Gastroesophageal sphincter (tissue), 4 donors: ENCODE measurements around the gene PRDM15. TPM values are rescaled to one million over a fixed set of nuclear protein-coding genes. Genes with fewer than 3 reads are reported as not detected.

ENCODE experiments used
- ATAC-seq: fragments of 150-250 bp; one replicate; pipeline ENCODE4 v1.9.1; 2016; ENCODE audit warnings: mild to moderate bottlenecking, moderate library complexity
- H3K27ac ChIP-seq, 4 donors: fragments of 200-600 bp; sonication (generic) in 3 of 4; 1 replicate in 3 of 4; 2 replicates in 1 of 4; pipeline ENCODE4 v1.5.1; 2016 to 2019
- H3K27me3 ChIP-seq: fragments of 200-600 bp; sonication (generic); one replicate; pipeline ENCODE4 v1.5.1; 2019
- H3K36me3 ChIP-seq, 2 donors: fragments of 200-600 bp; sonication (generic); one replicate each; pipeline ENCODE4 v1.5.1; 2019; ENCODE audit warnings: control low read depth in 1 of 2
- H3K4me1 ChIP-seq, 3 donors: fragments of 200-600 bp; sonication (generic); 1 replicate in 2 of 3; 2 replicates in 1 of 3; pipeline ENCODE4 v1.5.1; 2016 to 2019; ENCODE audit warnings: control low read depth in 2 of 3
- H3K4me3 ChIP-seq, 2 donors: fragments of 200-600 bp; sonication (generic); one replicate each; pipeline ENCODE4 v1.5.1; 2019; ENCODE audit warnings: mild to moderate bottlenecking in 1 of 2, moderate library complexity in 1 of 2
- H3K9me3 ChIP-seq, 3 donors: fragments of 200-600 bp; sonication (generic); one replicate each; pipeline ENCODE4 v1.5.1; 2017 to 2019; ENCODE audit warnings: control low read depth in 2 of 3
- EP300 ChIP-seq: sonication (generic); formaldehyde crosslinking; IDR thresholded peaks from one replicate; pipeline ENCODE4 v1.6.1; 2017; ENCODE audit warnings: antibody characterized with exemption, mild to moderate bottlenecking
- POLR2A ChIP-seq, 2 donors: fragments of 450-650 bp; IDR thresholded peaks; one replicate each; pipeline ENCODE4 v1.6.1; 2017; ENCODE audit warnings: antibody characterized with exemption in 2 of 2, mild to moderate bottlenecking in 2 of 2, moderate library complexity in 1 of 2
- POLR2AphosphoS5 ChIP-seq: sonication (generic); formaldehyde crosslinking; IDR thresholded peaks from one replicate; pipeline ENCODE4 v1.6.1; 2017; ENCODE audit warnings: antibody characterized with exemption
- WGBS, 2 donors: methylation state at CpG; one replicate each; pipeline ENCODE4 v1.1.5; 2018; ENCODE audit warnings: low coverage in 1 of 2; 5-methylcytosine and 5-hydroxymethylcytosine counted together
- total RNA-seq, 4 donors: library from RNA; depleted of rRNA; stranded (reverse); fragments of >200 nt; gene quantifications; one replicate each; pipeline ENCODE4 v1.1.0, GENCODE V29; 2016
- TF ChIP-seq, protein P1 (sequence below), 4 experiments: fragments of 200-600 bp in 2 of 4; fragments of 450-650 bp in 2 of 4; sonication (generic) in 1 of 4; IDR thresholded peaks; one replicate each; pipeline ENCODE4 v1.5.1; 2017 to 2019; ENCODE audit warnings: antibody characterized with exemption in 4 of 4, mild to moderate bottlenecking in 2 of 4, moderate library complexity in 2 of 4

PRDM15 gene
- total RNA-seq, 4 donors from 2014 or later: 2.9 to 8.2 (median 7.2) TPM

DNA sequence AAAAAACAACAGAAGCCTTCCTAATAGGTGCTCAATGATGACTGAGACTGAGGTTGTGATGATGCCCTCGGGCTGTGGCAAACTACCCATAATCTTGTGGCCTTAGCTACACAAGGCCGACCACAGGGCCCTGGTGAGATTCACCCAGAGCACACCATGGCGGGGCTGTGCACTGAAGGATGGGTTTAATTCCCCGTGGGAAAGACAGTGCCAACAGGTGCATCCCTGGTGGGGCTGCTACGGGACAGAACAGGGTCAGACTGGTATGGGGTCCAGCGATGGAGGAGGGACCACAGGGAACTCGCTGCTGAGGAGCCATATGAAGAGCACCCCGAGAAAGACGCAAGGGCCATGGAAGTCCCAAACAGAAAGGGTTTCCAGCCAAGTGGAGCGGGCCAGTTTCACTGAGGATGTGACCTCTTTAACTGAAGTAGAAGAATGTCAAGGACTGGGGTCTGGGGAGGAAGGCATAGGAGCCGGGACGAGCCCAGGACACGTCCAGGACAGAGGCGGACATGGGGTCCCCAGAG lies 21.3 kb downstream of the PRDM15 start:
- 93 to 100% methylated on average over 1 to 10 of the region's 14 CpGs for WGBS, 2 donors

DNA sequence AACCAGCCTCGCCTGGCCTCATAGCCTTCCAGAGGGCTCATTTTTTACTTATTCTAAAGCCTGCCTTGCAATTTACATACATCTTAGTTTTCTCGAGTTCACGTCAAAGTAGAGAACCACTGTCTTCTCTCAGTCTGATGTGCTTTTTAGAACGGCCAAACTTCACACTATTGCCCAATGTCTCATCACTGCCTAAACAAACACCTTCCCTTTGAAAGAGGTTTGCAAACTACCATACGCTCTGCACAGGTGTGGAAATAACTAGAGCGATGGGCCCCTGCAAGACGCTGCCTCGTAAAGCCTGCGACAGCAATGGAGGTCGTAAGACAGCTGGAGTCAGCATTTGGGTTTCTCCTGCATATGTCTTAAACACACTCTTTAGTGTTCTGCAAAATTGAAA lies 22.6 kb downstream of the PRDM15 start:
- whole genome bisulfite sequencing, 2 donors: 81 to 86% methylated on average over 8 to 10 of the region's 10 CpGs
- no peaks in the 10 kb centered on the region for H3K4me1 ChIP-seq
- H3K9me3 ChIP-seq: no peaks in the 10 kb centered on the region
- no peaks in the 10 kb centered on the region for H3K27me3 ChIP-seq
- H3K27ac ChIP-seq: no peak overlapping the region
- H3K36me3 ChIP-seq: peaks cover 0 to 83% of the 10 kb centered on the region in 2 donors
- no peak for ATAC-seq
- H3K4me3 ChIP-seq: no peak overlapping the region
- TF ChIP-seq POLR2AphosphoS5 (no peak), EP300 (no peak), POLR2A (IDR thresholded peaks at IDR 0.05) (no peak)
- TF ChIP-seq, protein P1, sequence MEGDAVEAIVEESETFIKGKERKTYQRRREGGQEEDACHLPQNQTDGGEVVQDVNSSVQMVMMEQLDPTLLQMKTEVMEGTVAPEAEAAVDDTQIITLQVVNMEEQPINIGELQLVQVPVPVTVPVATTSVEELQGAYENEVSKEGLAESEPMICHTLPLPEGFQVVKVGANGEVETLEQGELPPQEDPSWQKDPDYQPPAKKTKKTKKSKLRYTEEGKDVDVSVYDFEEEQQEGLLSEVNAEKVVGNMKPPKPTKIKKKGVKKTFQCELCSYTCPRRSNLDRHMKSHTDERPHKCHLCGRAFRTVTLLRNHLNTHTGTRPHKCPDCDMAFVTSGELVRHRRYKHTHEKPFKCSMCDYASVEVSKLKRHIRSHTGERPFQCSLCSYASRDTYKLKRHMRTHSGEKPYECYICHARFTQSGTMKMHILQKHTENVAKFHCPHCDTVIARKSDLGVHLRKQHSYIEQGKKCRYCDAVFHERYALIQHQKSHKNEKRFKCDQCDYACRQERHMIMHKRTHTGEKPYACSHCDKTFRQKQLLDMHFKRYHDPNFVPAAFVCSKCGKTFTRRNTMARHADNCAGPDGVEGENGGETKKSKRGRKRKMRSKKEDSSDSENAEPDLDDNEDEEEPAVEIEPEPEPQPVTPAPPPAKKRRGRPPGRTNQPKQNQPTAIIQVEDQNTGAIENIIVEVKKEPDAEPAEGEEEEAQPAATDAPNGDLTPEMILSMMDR (IDR thresholded peaks at IDR 0.05): no peak

More for the DNA sequence above, 21.3 kb downstream of the PRDM15 start:
- ATAC-seq: no peak
- Histone ChIP-seq H3K9me3 (no peaks in the 10 kb centered on the region), H3K36me3 (peaks cover 0 to 71% of the 10 kb centered on the region in 2 donors), H3K4me1 (no peaks in the 10 kb centered on the region), H3K27ac (no peak overlapping the region), H3K27me3 (no peaks in the 10 kb centered on the region), H3K4me3 (no peak overlapping the region)
- TF ChIP-seq, protein P1 (IDR thresholded peaks at IDR 0.05): no peak
- no peak for TF ChIP-seq POLR2AphosphoS5
- no peak for TF ChIP-seq EP300
- no peak for TF ChIP-seq POLR2A (IDR thresholded peaks at IDR 0.05)

DNA sequence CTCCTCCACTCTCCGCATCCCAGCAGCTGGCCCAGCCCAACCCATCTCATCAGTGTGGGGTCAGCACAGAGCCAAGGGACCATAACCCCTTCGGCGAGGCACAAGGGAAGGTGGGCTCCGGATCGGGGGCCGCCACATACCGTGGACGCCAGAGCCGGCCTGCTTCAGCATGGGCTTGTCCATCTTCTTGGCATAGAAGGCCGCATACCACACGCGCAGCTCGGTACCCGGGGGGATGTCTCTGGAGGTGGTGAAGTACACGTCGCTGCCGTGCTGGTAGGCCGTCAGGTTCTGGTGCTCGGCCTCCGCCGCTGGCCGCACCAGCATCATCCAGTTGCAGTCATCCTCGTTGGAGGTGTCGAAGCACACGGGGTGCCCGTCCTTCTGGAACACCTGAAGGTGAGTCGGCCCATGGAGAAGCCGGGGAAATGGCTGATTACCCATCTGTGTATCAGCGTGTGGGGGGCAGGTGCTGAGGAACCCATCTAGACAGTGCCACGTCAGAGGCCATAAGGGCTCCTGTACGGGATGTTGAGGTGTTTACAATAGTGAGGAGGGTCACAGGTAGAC lies 24.6 kb downstream of the PRDM15 start:
- H3K9me3 ChIP-seq: no peaks in the 10 kb centered on the region
- TF ChIP-seq EP300: no peak
- TF ChIP-seq, protein P1 (IDR thresholded peaks at IDR 0.05): no peak
- TF ChIP-seq POLR2AphosphoS5: no peak
- TF ChIP-seq POLR2A (IDR thresholded peaks at IDR 0.05): no peak
- no peak for ATAC-seq
- no peak overlapping the region for H3K27ac ChIP-seq
- no peak overlapping the region for H3K4me3 ChIP-seq
- H3K36me3 ChIP-seq: peaks cover 0 to 93% of the 10 kb centered on the region in 2 donors
- H3K4me1 ChIP-seq: no peaks in the 10 kb centered on the region
- WGBS, 2 donors: 92% methylated on average over 6 of the region's 31 CpGs; no CpG with 5 or more reads in 1 of the 2 donors
- H3K27me3 ChIP-seq: no peaks in the 10 kb centered on the region

DNA sequence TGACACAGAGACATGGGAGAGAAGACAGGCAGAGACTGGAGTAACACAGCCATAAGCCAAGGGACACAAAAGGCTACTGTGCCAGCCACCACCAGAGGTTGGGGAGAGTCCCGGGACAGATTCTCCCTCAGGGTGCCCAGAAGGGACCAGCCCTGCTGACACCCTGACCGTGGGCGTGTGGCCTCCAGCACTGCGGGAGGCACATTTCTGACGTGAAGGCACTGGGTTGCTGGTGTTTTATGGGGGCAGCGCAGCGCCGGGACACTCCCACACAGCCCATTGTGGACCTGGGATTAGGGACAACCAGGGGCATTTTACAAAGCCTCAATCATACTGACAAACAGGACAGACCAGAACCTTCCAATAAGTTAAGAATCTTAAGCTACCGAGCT lies 26.2 kb downstream of the PRDM15 start:
- H3K27me3 ChIP-seq: no peaks in the 10 kb centered on the region
- H3K9me3 ChIP-seq: no peaks in the 10 kb centered on the region
- 92 to 100% methylated on average over 1 to 2 of the region's 9 CpGs for WGBS, 2 donors
- no peak overlapping the region for H3K4me3 ChIP-seq
- no peak overlapping the region for H3K27ac ChIP-seq
- H3K36me3 ChIP-seq: peaks cover 0 to 93% of the 10 kb centered on the region in 2 donors
- H3K4me1 ChIP-seq: no peaks in the 10 kb centered on the region
- no peak for ATAC-seq
- TF ChIP-seq EP300 (no peak), POLR2A (IDR thresholded peaks at IDR 0.05) (no peak), POLR2AphosphoS5 (no peak)
- TF ChIP-seq, protein P1 (IDR thresholded peaks at IDR 0.05): no peak
